ENCODE measurements around the gene EDAR.

The EDAR gene

DNA sequence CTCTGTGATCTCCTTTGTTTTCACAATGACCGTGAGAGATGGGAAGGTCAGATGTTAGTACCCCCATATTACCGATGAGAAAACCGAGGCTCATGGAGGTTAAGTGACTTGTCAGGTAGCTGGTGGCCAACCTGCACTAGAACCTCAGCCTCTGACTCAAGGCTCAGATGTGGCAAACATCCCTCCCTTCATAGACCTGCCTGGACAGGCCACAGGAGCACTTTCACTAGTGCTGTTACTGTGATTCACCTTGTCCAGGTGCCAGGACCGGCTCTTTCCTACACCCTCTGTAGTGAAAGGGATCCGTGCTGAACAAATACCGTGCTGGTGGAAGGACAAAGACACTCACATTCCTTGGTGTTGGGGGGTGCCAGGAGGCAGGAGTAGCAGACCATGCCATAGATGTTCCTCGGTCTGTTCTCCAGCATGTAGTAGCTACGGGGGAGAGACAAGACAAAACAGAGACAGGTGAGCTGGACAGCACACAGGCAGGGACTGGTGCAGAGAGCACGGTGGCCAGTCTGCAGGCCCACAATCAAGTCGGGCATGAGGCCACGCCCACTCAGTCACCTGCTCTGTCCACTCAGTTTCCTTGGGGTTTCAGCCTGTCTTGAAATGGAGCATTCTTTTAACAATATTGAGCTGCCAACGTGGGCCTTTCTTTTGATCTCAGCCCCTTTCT, 65.9 kb downstream of the EDAR start:
- no peak for DNase-seq

DNA sequence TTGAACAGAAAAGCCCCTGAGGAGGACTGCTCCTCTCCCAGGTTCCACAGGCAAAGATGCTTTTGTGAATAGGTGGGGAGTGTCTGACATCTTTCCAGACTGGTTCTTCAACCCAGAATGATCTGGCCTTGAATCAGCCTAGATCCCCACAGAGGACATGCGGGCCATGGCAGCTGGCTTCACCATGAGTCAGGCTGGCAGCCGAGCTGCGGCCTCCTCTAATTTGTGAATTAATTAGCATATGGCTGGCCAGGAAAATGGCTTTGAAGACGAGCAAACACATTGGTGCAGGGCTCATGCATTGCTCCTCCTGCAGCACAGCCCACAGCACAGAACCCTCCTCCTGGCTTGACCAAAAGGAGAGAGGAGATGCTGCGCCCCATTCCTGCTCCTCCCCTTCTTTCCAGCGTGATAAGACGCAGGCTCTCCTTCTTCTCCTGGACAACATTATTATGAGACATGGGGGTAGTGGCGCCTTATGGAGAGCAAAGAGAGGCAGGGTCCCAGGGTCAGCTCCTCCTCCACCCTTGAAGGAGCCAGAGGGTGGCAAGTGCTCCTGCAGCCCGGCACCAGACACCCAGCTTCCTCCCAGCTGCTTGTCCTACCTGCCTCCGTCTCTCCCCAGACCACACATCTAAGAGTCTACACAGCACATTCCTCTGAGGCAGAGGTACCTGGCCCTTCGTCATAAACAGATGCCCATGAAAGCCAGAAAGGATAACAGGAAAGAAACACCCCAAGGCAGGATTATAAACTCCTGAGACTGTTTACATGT, 66.7 kb downstream of the EDAR start:
- DNase-seq = no peak

DNA sequence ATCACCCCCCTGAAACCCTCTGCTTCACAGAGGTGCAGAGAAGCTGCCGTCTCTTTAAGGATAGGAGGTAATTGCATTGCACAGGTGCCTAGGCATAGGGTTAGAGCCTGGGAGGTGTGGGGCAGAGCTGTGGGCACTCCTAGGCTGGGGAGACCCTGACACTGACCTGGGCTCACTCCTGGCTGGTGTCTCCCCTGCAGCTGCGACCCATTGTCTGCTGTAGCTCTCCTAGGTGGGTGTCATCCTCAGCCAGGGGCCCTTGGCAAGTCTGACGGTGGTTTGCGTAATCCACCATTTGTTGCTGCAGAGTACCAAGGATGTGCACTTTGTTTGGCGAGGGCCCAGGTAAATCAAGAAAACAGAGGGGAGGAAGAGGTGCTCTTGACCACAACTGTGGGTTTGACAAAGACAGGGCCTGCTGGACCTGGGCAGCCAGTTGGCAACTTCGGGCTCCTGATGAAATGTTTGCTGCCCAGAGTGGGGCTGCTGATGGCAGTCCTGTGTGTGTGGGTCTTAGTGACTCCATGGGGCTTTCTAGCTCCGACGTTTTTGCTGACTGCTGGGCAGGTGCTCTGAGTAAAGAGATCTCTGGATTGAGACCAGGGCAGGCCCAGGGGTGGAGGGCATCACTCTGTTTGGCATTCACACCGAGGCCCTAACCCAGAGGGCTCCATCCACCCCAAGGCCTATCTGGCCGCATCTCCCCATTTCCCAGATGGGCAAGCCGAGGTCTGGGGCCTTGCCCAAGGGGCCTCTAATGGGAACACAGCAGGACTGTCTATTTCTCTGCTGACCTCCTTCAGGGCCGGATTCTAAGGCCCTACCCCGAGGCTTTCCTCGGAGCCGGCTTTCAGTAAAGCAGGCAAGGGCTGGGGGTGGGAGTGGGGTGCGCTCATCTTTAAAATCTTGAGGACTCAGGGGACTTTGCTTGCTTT, 67.7 kb downstream of the EDAR start:
- DNase-seq = no peak

DNA sequence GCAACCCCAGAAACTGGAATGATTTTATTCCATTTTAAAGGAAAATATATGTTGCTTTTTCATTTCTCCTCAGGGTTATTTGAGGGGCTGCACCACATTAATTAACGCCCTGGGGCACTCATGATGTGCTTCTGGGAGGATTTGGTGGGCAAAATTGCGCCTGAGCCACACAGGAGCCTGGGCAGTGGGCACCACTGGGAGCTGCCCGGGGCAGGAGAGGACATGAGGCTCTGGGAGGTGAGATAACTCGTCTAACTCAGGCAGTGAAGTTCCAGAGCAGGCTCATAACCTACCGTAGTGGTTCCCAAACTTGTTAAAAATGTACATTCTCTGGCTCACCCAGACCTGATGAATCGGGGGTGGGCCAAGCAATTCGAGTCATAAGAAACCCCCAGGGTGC, 68.3 kb downstream of the EDAR start:
- no peak for DNase-seq

DNA sequence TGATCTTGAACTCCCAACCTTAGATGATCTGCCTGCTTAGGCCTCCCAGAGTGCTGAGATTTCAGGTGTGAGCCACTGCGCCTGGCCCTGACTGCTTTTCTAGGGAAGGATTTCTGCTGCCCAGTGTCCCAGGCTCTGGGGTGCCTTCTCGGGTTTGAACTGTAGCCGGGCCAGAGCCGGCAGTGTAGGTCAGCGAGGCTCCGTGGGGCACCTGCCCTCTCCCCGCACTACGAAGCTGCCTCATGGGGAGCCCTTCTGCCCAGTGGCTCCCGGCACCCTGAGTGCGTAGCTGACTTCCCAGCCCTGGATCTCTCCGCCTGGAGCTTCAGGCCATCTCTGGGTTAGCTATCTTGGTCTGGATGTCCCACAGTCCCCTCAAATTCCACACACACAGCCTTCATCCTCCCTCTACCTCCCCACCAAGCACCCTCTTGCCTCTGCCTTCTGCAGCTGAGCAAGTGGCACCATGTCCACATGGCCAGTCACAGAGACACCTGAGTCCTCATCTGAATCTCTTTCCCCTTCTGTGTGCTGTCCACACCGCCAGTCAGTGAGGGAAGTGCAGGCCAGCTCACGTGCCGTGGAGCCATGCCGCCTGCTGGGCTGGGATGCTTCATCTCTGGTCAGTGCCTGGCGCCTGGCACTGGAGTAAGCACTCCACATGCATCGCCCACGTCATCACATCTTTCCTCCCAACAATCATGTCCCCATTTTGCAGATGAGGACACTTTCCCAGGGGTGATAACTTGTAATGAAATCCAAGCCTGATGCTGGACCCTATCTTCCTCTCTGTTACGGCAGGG, 69.2 kb downstream of the EDAR start:
- no peak for DNase-seq

DNA sequence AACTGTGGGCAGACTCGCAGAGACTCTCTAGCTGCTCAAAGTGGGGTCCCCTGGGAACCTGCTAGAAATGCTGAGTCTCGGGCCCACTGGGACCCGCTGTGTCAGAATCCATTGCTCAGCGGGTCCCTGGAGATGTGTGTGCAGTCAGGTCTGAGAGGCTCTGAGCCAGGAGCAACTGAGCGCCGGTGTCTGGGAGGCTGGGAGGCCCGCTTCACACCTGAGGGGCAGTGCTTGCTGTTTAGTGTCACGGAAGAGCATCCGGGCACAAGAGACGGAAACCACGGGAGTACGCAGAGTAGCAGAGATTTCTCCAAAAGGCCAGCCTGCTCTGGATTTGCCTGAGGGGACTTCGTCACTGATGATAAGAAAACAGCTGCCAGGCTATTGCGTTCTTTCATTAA, 70.1 kb downstream of the EDAR start:
- no peak for DNase-seq

DNA sequence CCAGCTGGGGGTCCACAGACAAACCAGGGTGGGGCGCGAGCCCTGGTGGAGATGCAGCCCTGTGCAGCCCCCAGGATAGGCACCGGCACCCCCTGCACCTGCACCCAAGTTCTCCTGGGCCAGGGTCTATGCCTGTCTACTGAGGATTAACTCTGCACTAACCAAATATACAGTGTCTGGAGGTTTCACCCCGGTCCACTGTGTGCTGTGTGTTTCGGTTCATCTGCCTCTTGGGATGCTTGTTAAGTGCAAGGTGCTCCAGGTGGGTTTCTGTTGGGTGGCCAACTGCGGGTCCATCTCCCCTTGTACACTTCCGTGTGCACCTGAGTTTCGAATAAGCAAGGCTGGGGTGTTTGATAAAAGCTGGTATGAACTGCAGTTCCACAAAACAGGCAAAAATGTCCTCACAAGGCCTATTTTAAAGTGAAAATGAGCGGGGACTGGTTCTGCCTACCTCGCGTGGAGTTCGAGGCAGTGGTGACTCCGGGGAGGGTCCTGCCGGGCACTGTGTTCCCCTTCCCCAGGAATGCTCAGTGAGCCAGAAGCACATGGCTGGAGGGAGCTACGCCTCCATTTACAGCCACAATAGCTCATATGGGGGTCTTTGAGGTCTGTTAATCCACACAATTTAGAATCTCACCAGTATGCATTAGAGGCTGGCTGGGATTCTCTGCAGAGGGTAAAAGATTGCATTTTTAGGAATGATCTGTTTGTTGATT, 70.7 kb downstream of the EDAR start:
- DNase-seq = no peak

DNA sequence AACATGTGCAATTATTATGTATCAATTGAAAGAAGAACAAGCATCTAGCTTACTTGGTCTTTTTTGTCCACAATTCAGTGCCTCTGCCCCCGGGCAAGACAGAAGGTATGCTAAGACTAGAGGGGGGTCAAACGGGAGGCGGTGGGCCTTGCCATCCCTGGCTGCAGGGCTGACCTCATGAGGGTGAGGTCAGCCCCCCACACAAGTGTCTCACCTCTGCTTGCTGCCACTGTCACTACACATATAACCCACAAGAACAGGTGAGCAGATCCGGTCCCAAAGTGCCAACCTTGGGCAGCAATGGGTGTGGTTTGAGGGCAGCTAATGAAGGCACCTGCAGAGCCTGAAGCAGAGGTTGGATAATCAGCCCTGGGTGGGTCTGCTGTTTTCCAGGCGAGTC, 71.5 kb downstream of the EDAR start:
- DNase-seq = no peak

DNA sequence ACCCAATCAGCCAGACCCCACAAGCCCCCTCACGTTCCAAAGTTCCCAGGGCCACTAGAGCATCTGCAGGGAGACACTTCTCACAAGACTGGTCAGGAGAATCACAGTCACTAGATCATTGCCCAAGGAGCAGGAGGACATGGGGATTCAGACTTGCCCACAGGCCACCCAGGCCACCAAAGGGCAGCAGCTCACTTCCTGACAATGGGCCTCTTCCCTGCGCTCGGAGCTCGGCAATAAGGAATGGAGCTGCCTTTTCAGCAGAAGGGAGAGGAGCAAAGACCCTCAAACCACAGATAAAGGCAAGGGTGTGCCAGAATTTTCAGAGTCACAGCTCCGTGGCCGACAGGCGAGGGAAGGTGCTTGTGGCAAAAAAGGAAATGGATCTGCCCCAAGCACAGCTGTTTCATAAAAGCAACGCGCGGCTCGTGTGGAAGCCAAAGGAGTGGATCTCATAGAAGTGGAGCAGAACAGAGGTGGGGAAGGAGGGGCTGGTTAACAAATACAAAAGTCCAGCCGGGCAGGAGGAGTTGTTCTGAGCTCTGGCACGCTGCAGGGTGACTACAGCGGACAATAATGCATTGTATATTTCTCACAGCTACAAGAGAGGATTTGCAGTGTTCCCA, 72.1 kb downstream of the EDAR start:
- DNase-seq = no peak

DNA sequence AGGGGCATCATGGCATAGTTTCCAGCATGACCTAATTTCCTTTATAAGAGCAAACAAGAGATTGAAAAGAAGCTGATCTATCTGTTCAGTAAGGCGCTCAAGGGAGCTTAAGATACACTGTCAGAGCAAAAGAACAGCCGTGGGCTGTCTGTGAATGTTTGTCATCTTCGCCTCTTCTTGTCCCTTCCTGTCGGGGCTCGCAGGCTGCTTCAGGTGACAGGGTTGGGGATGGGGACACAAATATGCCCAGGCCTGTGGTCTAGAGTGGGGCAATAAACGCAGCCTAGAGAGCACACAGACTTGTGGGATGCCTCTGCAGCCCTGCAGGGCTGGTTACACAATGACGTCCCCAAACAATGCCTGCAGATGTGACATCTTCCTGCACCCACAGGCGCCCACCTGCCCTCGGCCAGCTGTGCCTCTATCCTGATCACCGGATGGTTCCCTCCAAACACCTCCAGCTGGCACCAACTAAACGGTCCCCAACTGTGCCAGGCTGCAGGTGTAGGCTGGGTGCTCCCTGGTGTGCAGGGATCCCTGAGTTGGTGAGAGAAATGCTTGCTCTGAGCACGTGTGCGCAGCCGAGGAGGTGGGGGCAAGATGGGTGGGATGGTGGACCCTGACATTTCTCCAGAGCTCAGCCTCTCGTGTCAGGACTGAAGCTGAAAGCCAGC, 72.8 kb downstream of the EDAR start:
- no peak for DNase-seq

DNA sequence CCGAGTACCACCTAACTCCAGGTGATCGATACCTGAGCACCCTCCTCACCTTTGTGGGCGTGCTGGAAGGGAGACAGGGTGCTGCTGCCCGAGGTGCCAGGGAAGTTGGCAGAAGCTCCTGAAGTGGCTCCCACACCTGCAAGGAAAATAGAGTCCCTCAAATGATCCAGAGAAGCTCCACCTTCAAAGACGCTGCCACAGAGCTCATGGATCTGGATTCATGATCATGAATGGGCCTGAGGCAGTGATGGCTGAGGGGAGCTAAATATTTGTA, 76.5 kb downstream of the EDAR start:
- no peak for DNase-seq

DNA sequence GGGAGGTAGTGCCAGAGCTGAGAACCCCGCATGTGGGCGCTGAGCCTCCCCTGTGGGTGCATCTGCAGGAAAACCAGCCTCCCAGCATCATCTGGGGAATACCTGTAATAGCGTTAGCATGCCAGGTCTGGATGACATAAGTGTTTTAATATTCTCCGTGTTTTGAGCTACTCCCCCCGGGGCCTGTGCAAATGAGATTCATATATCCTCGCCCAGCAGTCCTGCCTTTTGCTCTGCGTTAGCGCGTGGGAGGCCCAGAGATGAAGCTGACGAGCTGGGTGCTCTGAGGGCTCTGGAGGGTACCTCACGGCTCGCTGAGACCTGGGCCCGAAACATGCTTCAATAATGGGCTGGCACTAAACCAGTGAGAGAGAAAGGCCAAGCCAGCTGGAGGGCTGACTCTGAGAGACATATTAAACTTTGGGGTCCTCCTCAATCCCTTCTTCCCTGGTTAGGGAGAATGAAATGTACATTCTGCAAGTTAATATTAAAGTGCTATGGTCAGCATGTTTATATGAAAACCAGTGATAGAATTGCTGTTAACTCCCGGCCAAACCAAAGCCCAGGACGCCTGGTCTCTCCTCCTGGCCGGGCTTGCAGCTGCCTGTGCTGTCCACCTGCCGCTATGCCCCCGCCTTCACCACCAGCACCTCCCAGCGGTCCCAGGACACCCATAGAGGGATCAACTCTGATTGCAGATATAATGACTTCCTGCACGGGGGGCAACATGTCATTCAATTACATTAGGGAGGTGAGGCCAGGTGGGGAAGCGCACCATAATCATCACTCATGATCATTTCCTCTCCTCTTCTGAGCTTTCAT, 77.0 kb downstream of the EDAR start:
- DNase-seq = no peak

DNA sequence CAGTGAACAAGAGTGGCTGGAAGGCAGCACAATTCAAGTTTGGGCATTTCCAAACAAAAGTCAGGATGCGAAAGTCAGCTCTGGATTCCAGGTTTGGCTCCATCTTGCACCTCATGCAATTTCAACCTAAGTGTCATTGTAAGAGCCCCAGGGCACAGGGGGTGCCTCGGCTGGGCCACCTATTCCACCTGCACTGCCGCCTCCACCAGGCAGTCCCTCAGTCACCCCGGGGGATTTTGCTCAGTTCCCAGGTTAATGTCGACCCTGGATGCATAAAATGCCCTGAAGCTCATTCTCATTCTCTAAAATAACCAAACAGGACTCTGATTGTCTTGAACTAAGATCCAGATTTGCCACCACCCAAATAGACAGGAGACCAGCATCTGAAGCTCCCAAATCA, 77.6 kb downstream of the EDAR start:
- no peak for DNase-seq

DNA sequence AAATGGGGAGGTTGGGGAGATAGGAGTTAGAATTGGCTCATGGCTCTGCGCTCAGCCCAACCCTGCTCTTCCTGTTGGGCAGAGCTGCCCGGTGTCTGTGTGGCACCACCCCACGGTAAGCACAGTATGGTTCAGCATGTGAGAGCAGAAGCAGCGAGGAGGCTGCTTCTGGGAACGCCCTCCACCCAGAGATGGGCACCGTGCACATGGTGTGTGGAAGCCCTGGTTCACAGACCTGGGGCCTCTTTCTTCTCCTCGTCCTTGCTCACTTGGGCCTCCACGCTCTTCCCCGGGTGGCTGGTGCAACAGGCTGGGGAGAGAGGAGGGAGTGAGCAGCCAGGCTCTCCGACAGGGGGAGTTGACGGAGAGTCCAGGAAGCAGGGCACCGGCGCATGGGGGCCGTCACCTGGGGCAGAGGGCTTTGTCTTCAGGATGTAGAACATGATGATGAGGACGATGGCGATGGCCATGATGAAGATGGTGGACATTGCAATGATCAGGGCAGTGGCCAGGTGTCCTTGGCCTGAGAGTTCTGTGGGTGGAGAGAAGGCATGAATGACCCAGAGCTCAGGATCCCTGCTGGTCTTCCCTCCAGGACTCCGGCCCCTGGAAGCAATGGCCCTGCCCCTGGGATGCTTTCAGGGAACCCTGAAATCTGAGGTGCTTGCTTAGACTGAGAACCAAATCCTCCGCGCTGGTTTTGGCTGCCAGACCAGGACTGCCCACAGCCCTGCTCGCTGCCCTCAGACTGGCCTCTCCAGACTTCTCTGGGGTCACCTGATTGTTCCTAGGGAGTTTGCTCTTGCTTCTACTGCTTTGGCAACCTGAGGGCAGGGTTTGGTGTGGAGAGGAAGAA, 78.3 kb downstream of the EDAR start:
- no peak for DNase-seq

DNA sequence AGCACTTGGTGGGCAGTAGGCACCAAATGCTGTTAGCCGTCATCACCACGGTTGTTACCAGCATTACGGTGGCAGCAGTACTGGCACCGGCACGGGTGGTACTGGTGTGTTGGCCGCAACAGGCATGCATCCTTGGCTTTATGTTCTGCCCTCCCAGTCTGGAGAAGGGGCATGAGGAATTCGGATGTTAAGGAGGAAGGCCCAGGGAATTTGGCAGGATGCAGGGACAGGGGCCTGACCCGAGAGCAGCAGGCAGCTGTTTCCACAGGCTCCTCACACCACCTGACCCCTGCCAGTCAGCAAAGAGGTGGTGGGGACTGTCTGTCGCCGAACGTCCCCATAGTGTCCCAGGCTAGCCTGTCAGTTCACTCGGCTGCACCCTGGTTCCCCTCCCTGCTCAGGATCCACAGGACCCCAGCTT, 79.0 kb downstream of the EDAR start:
- no peak for DNase-seq

DNA sequence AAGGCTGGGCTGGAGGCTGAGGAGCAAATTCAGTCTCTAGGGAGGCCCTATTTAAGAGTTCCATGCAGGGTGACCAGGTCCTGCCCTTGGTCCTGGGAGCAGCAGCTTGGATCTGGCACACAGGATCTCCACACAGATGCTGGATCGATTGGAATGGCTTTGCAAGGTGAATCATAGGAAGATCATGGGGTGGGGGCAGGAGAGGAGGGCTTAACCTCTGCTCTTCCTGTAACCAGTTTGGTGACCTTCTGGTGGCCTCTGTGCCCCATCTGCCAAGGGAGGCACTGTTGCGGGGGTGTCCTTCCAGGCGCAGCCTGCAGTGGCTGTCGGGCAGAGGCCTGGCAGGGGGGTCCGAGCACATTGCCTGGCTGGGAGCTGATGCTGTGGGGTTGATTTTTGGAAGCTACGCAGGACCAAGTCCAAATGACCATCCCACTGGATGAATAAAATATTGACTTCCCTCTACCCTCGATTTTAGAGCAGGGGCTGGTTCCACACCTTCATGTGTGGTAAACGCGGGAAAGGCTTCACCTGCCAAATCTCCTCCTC, 79.7 kb downstream of the EDAR start:
- DNase-seq = no peak

DNA sequence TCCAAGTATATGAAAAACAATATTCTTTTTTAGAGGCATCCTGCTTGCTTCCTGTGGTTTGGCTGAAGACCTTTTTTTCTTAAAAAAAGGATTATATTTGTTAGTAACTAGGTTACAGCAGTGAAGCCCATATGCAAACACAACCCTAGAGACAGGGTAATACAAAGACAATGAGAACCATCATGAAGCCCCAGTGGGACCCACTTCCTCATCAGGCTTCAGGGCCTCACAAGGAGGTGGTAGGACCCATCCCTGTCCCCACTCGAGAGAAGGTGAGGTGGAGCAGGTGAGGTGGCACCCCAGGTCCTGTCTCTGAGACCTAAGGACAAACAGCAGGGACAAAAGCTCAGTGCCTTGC, 80.3 kb downstream of the EDAR start:
- DNase-seq = no peak

DNA sequence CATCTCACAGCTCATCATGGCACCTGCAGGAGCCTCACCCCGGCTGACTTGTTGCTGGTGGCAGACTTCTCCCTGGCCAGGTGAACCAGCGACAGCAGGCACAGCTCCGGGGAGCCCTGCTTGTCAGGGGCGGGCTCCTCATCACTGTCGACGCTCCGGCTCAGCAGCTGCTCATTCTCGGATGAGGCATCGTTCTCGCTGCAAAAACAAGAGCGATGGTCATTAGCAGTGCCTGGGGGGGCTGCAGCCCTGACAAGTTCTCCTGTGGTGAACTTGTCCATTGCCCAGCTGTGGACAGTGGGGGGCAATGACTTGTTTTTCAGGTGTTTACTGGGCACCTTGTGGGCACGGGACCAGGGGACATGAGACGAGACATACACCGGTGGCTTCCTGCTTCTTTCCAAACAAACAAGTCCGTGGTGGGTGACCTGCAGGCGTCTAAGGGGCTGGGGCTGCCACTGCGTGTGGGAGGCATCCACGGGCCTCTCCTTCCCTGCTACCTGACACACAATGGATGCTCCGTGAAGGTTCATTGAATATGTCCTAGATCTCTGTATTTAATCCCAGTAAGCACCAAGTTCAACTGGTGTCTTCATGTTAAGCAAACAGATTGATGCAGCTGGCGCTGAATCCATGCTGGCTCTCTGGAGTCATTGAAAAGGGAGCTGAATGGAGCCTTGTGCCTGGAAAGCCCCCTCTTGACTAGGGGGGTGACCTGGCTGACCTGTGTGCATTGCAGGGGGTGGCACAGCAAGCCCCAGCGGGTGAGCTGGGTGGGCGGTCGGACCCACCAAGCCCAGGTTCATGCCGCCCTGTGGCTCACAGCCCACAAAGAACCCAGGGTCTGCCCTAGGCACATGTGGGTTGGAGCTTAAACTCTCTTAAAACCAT, 81.0 kb downstream of the EDAR start:
- no peak for DNase-seq

Measured in eye (tissue), 1 donor.